ENCODE measurements around the gene KRT78.

The KRT78 gene

DNA sequence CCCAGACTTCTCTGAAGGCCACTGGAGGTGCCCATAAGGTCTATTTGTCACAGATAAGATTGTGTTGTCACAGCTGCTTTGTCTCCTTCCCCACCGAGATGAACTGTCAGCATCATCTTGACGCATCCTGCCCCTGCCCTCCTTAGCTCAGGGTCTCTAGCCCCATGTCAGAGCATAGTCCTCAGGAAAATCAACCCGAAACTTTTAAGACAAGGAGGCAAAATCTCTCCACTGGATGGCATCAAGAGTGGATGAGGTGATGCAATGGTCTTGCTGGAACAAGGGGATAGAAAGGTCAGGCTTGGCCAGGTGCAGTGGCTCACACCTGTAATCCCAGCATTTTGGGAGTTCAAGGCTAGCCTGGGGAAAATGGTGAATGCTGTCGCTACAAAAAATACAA lies 22.8 kb downstream of the KRT78 start:
- H3K9me3 ChIP-seq: no peaks in the 10 kb centered on the region
- TF ChIP-seq, protein P1, sequence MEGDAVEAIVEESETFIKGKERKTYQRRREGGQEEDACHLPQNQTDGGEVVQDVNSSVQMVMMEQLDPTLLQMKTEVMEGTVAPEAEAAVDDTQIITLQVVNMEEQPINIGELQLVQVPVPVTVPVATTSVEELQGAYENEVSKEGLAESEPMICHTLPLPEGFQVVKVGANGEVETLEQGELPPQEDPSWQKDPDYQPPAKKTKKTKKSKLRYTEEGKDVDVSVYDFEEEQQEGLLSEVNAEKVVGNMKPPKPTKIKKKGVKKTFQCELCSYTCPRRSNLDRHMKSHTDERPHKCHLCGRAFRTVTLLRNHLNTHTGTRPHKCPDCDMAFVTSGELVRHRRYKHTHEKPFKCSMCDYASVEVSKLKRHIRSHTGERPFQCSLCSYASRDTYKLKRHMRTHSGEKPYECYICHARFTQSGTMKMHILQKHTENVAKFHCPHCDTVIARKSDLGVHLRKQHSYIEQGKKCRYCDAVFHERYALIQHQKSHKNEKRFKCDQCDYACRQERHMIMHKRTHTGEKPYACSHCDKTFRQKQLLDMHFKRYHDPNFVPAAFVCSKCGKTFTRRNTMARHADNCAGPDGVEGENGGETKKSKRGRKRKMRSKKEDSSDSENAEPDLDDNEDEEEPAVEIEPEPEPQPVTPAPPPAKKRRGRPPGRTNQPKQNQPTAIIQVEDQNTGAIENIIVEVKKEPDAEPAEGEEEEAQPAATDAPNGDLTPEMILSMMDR (IDR thresholded peaks at IDR 0.05; ENCODE audit: low read depth, low read length): no peak
- H3K27me3 ChIP-seq: peaks cover 12% of the 10 kb centered on the region
- no peaks in the 10 kb centered on the region for H3K36me3 ChIP-seq
- no peak overlapping the region for H3K4me3 ChIP-seq (ENCODE audit: low read depth, low read length)
- H3K4me1 ChIP-seq: no peaks in the 10 kb centered on the region
- no peak for DNase-seq

DNA sequence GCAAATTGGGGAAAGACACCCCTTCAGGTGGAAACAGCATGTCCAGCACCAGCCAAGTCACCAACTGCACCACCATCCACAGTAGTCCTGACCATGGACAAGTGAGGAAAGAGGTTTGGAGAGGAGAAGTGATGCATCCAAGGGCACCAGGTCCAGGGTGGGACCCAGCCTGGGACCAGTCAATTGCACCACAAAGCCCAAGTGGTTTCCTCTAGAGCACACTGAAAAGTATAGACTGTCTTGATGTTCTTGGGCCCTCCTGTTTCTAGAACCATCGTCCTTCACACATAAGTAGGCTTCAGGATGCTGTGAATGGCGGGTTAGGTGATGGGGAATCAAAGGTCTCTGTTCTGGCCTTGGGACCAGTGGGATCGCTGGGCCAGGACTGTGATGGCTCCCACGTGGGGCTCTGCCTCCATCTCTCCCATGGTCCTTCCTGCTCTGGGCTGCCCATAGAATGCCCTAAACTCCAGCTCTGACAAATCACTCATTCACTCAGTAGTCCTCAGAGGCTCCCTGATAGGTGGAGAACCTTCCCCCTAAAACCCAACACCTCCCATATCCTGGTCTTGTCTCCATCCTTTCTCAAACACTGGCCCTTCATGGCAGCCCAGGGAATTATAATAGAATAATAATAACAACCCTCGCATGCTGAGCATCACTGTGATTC lies 23.9 kb downstream of the KRT78 start:
- Histone ChIP-seq H3K9me3 (no peaks in the 10 kb centered on the region), H3K4me3 (ENCODE audit: low read depth, low read length) (no peak overlapping the region), H3K27me3 (peaks cover 22% of the 10 kb centered on the region), H3K36me3 (no peaks in the 10 kb centered on the region), H3K4me1 (no peaks in the 10 kb centered on the region)
- TF ChIP-seq, protein P1 (IDR thresholded peaks at IDR 0.05; ENCODE audit: low read depth, low read length): no peak
- no peak for DNase-seq

DNA sequence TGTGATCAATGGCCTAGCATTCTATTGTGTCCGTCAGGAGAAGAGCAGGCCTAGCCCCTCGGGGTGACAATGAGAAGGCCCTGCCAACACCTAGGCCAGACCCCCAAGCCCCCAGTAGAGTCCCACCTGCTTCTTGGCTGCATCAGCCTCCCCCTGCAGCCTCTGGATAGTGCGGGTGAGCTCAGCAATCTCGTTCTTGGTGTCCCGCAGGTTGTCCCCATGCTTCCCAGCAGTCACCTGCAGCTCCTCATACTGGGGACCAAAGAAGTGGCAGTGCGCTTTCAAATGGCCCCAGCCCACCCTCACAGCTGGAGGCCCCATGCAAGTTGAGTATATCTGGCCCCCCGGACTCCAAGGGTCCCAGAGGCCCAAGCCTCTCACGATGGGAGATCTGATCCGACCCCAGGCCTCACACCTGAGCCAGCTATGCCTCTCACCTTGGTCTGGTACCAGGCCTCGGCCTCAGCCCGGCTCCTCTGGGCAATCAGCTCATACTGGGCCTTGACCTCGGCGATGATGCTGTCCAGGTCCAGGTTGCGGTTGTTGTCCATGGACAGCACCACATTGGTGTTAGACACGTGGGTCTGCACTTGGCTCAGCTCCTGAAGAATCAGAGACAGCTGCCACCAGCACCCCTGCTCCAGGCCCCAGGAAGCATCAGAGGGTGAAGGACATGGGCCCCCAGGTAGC lies 24.9 kb downstream of the KRT78 start:
- H3K9me3 ChIP-seq: no peaks in the 10 kb centered on the region
- H3K36me3 ChIP-seq: no peaks in the 10 kb centered on the region
- TF ChIP-seq, protein P1 (IDR thresholded peaks at IDR 0.05; ENCODE audit: low read depth, low read length): no peak
- H3K27me3 ChIP-seq: peaks cover 22% of the 10 kb centered on the region
- H3K4me1 ChIP-seq: no peaks in the 10 kb centered on the region
- DNase-seq: no peak
- H3K4me3 ChIP-seq (ENCODE audit: low read depth, low read length): no peak overlapping the region

GRCh38 chr12:52822771-52823510 lies 25.9 kb downstream of the KRT78 start:
- DNase-seq: no peak
- peaks cover 29% of the 10 kb centered on the region for H3K27me3 ChIP-seq
- H3K4me3 ChIP-seq (ENCODE audit: low read depth, low read length): no peak overlapping the region
- no peaks in the 10 kb centered on the region for H3K9me3 ChIP-seq
- no peaks in the 10 kb centered on the region for H3K4me1 ChIP-seq
- no peaks in the 10 kb centered on the region for H3K36me3 ChIP-seq
- TF ChIP-seq, protein P1 (IDR thresholded peaks at IDR 0.05; ENCODE audit: low read depth, low read length): no peak

DNA sequence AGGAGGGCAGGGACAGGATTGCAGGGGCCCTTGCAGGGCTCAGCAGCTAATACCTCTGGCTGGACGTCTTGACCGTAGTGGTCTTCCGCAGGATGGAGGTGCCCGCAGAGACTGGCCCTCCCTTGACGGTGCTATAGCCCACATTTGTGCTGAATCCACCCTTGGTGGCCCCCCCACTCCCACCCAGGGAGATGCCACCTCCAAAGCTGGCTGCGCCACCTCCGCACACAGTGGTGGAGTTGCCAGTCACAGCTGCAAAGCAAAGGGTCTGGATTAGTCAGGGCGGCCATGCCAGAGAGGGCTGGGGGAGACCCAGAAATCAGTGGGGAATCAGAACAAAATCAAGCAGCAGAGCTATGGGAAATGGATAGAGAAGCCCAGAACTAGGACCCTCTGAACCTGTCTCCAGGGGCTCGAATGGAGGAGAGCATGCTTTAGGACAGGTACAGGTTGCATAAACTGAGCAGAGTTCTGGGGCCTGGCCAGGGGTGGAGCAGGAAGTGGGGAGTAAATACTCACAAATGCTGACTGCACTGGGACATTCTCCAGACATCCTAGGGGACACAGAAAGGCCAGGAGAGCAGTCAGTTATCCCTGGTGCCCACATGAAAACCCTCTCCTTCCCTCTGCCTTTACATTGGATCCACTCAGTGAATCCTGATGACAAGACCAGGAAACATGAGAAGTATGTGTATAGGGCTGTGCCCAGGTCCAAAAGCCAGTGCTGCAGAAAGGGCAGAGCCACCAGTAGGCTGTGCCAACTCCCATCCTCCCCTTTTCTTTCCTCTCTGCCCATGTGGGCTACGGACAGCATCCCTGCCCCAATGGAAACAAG lies 26.8 kb downstream of the KRT78 start:
- Histone ChIP-seq H3K4me1 (no peaks in the 10 kb centered on the region), H3K9me3 (no peaks in the 10 kb centered on the region), H3K36me3 (no peaks in the 10 kb centered on the region), H3K27me3 (peaks cover 33% of the 10 kb centered on the region), H3K4me3 (ENCODE audit: low read depth, low read length) (no peak overlapping the region)
- no peak for DNase-seq
- TF ChIP-seq, protein P1 (IDR thresholded peaks at IDR 0.05; ENCODE audit: low read depth, low read length): no peak
